ENCODE results near the gene PRTFDC1.

- TF ChIP-seq CTCF (IDR thresholded peaks at IDR 0.05; ENCODE audit: low read depth, low read length) (no peak), POLR2A (IDR thresholded peaks at IDR 0.05; ENCODE audit: extremely low read depth, insufficient read length) (no peak)
Measured at GRCh38 chr10:24917979-24918378, 34.4 kb downstream of the PRTFDC1 start.

Measured in NB4 (cell line).